GM18526 (cell line): Measurements from ENCODE around the gene TEN1.

ENCODE experiments used
- POLR2A ChIP-seq: IDR thresholded peaks from 3 replicates; pipeline ENCODE4 v1.6.1; 2011; ENCODE audit not compliant: insufficient read length; ENCODE audit errors: extremely low read depth

TEN1 gene

GRCh38 chr17:76011951-76012350, 32.9 kb downstream of the TEN1 start:
- TF ChIP-seq POLR2A, result no peak

- TF ChIP-seq POLR2A, result no peak
Observed at GRCh38 chr17:76013377-76013932, 34.4 kb downstream of the TEN1 start.

GRCh38 chr17:76014100-76014924, 35.3 kb downstream of the TEN1 start:
- no peak for TF ChIP-seq POLR2A

- no peak for TF ChIP-seq POLR2A
Observed at GRCh38 chr17:76014925-76015261, 35.9 kb downstream of the TEN1 start.

- TF ChIP-seq POLR2A, result no peak
Observed at GRCh38 chr17:76017481-76018339, 38.7 kb downstream of the TEN1 start.

- no peak for TF ChIP-seq POLR2A
Observed at GRCh38 chr17:76018340-76018680, 39.3 kb downstream of the TEN1 start.

GRCh38 chr17:76018801-76019200, 39.8 kb downstream of the TEN1 start:
- TF ChIP-seq POLR2A, result no peak

- no peak for TF ChIP-seq POLR2A
Observed at GRCh38 chr17:76019833-76020467, 40.9 kb downstream of the TEN1 start.

GRCh38 chr17:76022285-76022684, 43.2 kb downstream of the TEN1 start:
- no peak for TF ChIP-seq POLR2A

- no peak for TF ChIP-seq POLR2A
Observed at GRCh38 chr17:76022973-76023899, 44.2 kb downstream of the TEN1 start.

GRCh38 chr17:76023900-76024237, 44.8 kb downstream of the TEN1 start:
- TF ChIP-seq POLR2A, result no peak

GRCh38 chr17:76024353-76024752, 45.3 kb downstream of the TEN1 start:
- no peak for TF ChIP-seq POLR2A

GRCh38 chr17:76025294-76025693, 46.3 kb downstream of the TEN1 start:
- TF ChIP-seq POLR2A, result no peak

- TF ChIP-seq POLR2A, result no peak
Observed at GRCh38 chr17:76026714-76027158, 47.7 kb downstream of the TEN1 start.
